Measurements from ENCODE around the gene NOTCH4.

Gene NOTCH4

DNA sequence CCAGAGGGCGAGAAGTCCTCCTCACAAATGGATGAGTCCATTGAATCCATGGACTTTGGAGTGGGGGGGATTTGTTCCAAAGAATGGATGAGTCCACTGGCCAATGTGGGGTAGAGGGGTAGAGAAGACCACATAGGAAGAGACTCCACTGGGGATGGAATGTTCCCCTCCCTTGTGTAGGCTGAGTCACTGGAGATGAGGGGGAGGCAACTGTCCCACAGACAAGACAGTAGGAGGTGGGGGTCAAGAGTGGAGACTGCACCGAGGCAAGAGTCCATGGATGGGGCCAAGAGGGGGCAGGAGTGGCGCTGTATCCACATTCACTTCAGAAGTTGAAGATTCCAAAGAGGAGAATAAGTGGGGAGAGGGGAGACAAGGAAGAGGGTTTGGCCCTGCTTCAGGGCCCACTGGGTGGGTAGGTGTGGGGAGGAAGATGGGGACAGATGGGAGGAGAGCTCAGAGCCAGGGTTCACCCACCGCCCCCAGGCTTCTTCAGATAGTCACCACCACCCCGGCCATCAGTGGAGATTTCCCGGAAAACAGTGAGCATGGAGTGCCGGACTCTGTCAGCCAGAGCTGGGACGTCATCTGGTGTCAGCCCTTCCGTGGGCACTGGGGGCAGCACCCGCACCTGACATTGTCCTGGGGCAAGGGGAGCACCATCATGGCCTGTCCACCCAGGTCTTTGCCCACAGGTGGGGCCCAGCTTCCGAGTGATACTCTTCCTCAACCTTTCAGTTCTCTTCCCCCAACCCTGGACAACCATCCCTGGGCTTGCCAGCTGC, 54.9 kb downstream of the NOTCH4 start:
- Histone ChIP-seq H3K27me3 (ENCODE audit: control insufficient read depth, insufficient read depth, low read length) (no peaks in the 10 kb centered on the region), H3K9me3 (ENCODE audit: control insufficient read depth, insufficient read depth, low read length) (no peaks in the 10 kb centered on the region), H3K9ac (ENCODE audit: low read depth, low read length) (no peak overlapping the region), H3K27ac (ENCODE audit: low read depth, low read length) (no peak overlapping the region), H3K4me3 (ENCODE audit: low read depth, low read length) (no peak overlapping the region), H3K36me3 (ENCODE audit: control insufficient read depth, insufficient read depth, low read length) (peaks cover 49% of the 10 kb centered on the region), H3K4me1 (ENCODE audit: control insufficient read depth, insufficient read depth, low read length) (peaks cover 5% of the 10 kb centered on the region; the same call in 1 of the 2 replicates)

DNA sequence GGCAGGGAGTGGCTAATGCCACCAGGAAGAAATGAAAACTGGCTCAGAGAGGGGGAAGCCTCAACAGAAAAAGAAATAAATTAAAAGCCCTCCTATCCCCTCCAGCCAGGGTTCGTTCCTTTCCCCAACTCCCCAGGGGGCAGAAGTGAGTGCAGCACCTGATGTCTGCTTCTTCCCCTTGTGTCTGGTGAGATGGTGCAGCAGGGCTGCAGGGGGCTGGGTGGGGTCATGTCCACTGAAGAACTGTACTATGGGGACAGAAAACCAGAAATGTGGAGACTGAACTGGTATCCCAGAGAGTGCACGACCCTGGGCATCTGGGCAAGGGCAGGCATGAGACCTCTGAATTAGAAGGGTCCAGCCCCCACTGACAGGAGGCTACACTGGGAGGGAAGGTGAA, 55.5 kb downstream of the NOTCH4 start:
- Histone ChIP-seq H3K4me3 (ENCODE audit: low read depth, low read length) (no peak overlapping the region), H3K9me3 (ENCODE audit: control insufficient read depth, insufficient read depth, low read length) (no peaks in the 10 kb centered on the region), H3K36me3 (ENCODE audit: control insufficient read depth, insufficient read depth, low read length) (peaks cover 51% of the 10 kb centered on the region), H3K27ac (ENCODE audit: low read depth, low read length) (peak overlapping the region; percentile 55), H3K27me3 (ENCODE audit: control insufficient read depth, insufficient read depth, low read length) (no peaks in the 10 kb centered on the region), H3K4me1 (ENCODE audit: control insufficient read depth, insufficient read depth, low read length) (peaks cover 3% of the 10 kb centered on the region; the same call in 1 of the 2 replicates), H3K9ac (ENCODE audit: low read depth, low read length) (no peak overlapping the region)

- no peaks in the 10 kb centered on the region for H3K4me1 ChIP-seq (ENCODE audit: control insufficient read depth, insufficient read depth, low read length)
- no peak overlapping the region for H3K4me3 ChIP-seq (ENCODE audit: low read depth, low read length)
- no peak overlapping the region for H3K9ac ChIP-seq (ENCODE audit: low read depth, low read length)
- H3K27me3 ChIP-seq (ENCODE audit: control insufficient read depth, insufficient read depth, low read length), result no peaks in the 10 kb centered on the region
- peak overlapping the region; percentile 55 for H3K27ac ChIP-seq (ENCODE audit: low read depth, low read length)
- H3K9me3 ChIP-seq (ENCODE audit: control insufficient read depth, insufficient read depth, low read length), result no peaks in the 10 kb centered on the region
- peaks cover 56% of the 10 kb centered on the region for H3K36me3 ChIP-seq (ENCODE audit: control insufficient read depth, insufficient read depth, low read length)
Observed at GRCh38 chr6:32167761-32168262, 56.1 kb downstream of the NOTCH4 start.

GRCh38 chr6:32167154-32167760, 56.6 kb downstream of the NOTCH4 start:
- Histone ChIP-seq H3K27ac (ENCODE audit: low read depth, low read length) (peak overlapping the region; percentile 55), H3K27me3 (ENCODE audit: control insufficient read depth, insufficient read depth, low read length) (no peaks in the 10 kb centered on the region), H3K9me3 (ENCODE audit: control insufficient read depth, insufficient read depth, low read length) (no peaks in the 10 kb centered on the region), H3K9ac (ENCODE audit: low read depth, low read length) (no peak overlapping the region; the same call in 1 of the 2 replicates), H3K4me1 (ENCODE audit: control insufficient read depth, insufficient read depth, low read length) (no peaks in the 10 kb centered on the region), H3K4me3 (ENCODE audit: low read depth, low read length) (no peak overlapping the region), H3K36me3 (ENCODE audit: control insufficient read depth, insufficient read depth, low read length) (peaks cover 54% of the 10 kb centered on the region)

- Histone ChIP-seq H3K4me3 (ENCODE audit: low read depth, low read length) (no peak overlapping the region), H3K4me1 (ENCODE audit: control insufficient read depth, insufficient read depth, low read length) (no peaks in the 10 kb centered on the region), H3K27me3 (ENCODE audit: control insufficient read depth, insufficient read depth, low read length) (no peaks in the 10 kb centered on the region), H3K27ac (ENCODE audit: low read depth, low read length) (no peak overlapping the region), H3K9me3 (ENCODE audit: control insufficient read depth, insufficient read depth, low read length) (no peaks in the 10 kb centered on the region), H3K36me3 (ENCODE audit: control insufficient read depth, insufficient read depth, low read length) (peaks cover 52% of the 10 kb centered on the region), H3K9ac (ENCODE audit: low read depth, low read length) (no peak overlapping the region)
Observed at GRCh38 chr6:32166411-32167061, 57.3 kb downstream of the NOTCH4 start.

GRCh38 chr6:32164295-32164694, 59.6 kb downstream of the NOTCH4 start, which contains the start of gene EGFL8:
Gene EGFL8 (plus strand): TSS chr6:32164595. CDS start chr6:32166166, 1,571 bp downstream.
- no peak within 1 kb of the TSS for H3K9ac ChIP-seq (ENCODE audit: low read depth, low read length)
- H3K4me1 ChIP-seq (ENCODE audit: control insufficient read depth, insufficient read depth, low read length), result no peaks in the 10 kb centered on the region
- no peaks in the 10 kb centered on the region for H3K9me3 ChIP-seq (ENCODE audit: control insufficient read depth, insufficient read depth, low read length)
- peaks cover 32% of the 10 kb centered on the region for H3K36me3 ChIP-seq (ENCODE audit: control insufficient read depth, insufficient read depth, low read length)
- H3K4me3 ChIP-seq (ENCODE audit: low read depth, low read length), result no peak within 1 kb of the TSS
- no peaks in the 10 kb centered on the region for H3K27me3 ChIP-seq (ENCODE audit: control insufficient read depth, insufficient read depth, low read length)
- H3K27ac ChIP-seq (ENCODE audit: low read depth, low read length), result no peak within 1 kb of the TSS

DNA sequence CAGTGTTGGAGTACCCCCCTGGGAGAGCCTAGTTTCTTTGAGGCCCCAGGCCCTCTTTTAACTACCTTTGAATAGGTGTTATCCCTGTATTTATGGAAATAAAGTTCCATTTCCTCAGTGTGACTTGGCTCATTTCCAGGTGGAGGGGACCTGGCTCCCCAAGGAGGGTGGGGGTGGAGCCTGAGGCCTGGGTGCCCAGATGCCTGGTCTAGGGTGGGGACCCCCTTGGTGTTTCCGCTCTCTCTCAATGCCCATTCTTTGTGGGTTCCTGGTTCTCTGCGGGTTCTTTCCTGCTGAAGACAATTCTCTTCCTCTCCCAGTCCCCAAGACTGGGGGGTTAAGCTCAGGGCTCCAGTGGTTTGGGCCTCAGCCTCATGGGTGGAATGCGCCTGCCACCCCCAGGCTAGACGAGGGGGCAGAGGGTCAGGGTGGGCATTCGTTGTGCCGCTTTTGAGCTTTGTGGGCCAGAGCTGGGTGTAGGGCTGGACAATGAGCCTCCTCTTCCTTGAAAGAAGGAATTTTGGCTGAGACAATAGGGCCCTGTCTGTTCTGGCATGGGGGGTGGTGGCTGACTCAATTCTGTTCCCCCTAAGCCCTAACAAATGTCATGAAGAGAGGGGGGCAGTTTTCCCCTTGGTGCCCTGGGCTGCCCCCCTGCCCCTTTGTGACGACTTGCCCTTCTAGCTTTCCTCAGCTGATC, 60.2 kb downstream of the NOTCH4 start:
- H3K27ac ChIP-seq (ENCODE audit: low read depth, low read length), result no peak overlapping the region
- H3K27me3 ChIP-seq (ENCODE audit: control insufficient read depth, insufficient read depth, low read length), result no peaks in the 10 kb centered on the region
- H3K4me1 ChIP-seq (ENCODE audit: control insufficient read depth, insufficient read depth, low read length), result no peaks in the 10 kb centered on the region
- no peaks in the 10 kb centered on the region for H3K9me3 ChIP-seq (ENCODE audit: control insufficient read depth, insufficient read depth, low read length)
- no peak overlapping the region for H3K9ac ChIP-seq (ENCODE audit: low read depth, low read length)
- H3K36me3 ChIP-seq (ENCODE audit: control insufficient read depth, insufficient read depth, low read length), result peaks cover 28% of the 10 kb centered on the region
- H3K4me3 ChIP-seq (ENCODE audit: low read depth, low read length), result no peak overlapping the region

- peaks cover 2% of the 10 kb centered on the region; the same call in 1 of the 2 replicates for H3K4me1 ChIP-seq (ENCODE audit: control insufficient read depth, insufficient read depth, low read length)
- no peak overlapping the region for H3K4me3 ChIP-seq (ENCODE audit: low read depth, low read length)
- H3K27me3 ChIP-seq (ENCODE audit: control insufficient read depth, insufficient read depth, low read length), result peaks cover 1% of the 10 kb centered on the region
- H3K36me3 ChIP-seq (ENCODE audit: control insufficient read depth, insufficient read depth, low read length), result peaks cover 40% of the 10 kb centered on the region
- H3K9me3 ChIP-seq (ENCODE audit: control insufficient read depth, insufficient read depth, low read length), result no peaks in the 10 kb centered on the region
- no peak overlapping the region for H3K9ac ChIP-seq (ENCODE audit: low read depth, low read length)
- no peak overlapping the region for H3K27ac ChIP-seq (ENCODE audit: low read depth, low read length)
Observed at GRCh38 chr6:32158052-32158451, 65.8 kb downstream of the NOTCH4 start.

DNA sequence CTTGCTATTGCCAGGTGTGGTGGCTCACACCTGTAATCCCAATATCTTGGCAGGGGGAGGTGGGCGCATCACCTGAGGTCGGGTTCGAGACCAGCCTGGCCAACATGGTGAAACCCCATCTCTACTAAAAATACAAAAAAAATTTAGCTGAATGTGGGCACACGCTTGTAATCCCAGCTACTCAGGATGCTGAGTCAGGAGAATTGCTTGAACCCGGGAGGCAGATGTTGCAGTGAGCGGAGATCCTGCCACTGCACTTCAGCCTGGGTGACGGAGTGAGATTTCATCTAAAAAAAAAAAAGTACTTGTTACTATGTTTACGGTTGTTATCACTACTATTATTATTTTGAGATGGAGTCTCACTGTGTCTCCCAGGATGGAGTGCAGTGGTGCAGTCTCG, 67.0 kb downstream of the NOTCH4 start:
- Histone ChIP-seq H3K9me3 (ENCODE audit: control insufficient read depth, insufficient read depth, low read length) (no peaks in the 10 kb centered on the region), H3K4me3 (ENCODE audit: low read depth, low read length) (no peak overlapping the region), H3K4me1 (ENCODE audit: control insufficient read depth, insufficient read depth, low read length) (peaks cover 13% of the 10 kb centered on the region), H3K27me3 (ENCODE audit: control insufficient read depth, insufficient read depth, low read length) (peaks cover 13% of the 10 kb centered on the region), H3K27ac (ENCODE audit: low read depth, low read length) (no peak overlapping the region), H3K9ac (ENCODE audit: low read depth, low read length) (no peak overlapping the region), H3K36me3 (ENCODE audit: control insufficient read depth, insufficient read depth, low read length) (peaks cover 36% of the 10 kb centered on the region)

- H3K36me3 ChIP-seq (ENCODE audit: control insufficient read depth, insufficient read depth, low read length), result peaks cover 34% of the 10 kb centered on the region
- H3K4me3 ChIP-seq (ENCODE audit: low read depth, low read length), result peak overlapping the region; percentile 97
- H3K27me3 ChIP-seq (ENCODE audit: control insufficient read depth, insufficient read depth, low read length), result peaks cover 33% of the 10 kb centered on the region
- peak overlapping the region; percentile 94 for H3K27ac ChIP-seq (ENCODE audit: low read depth, low read length)
- no peaks in the 10 kb centered on the region for H3K9me3 ChIP-seq (ENCODE audit: control insufficient read depth, insufficient read depth, low read length)
- H3K4me1 ChIP-seq (ENCODE audit: control insufficient read depth, insufficient read depth, low read length), result peaks cover 26% of the 10 kb centered on the region
- H3K9ac ChIP-seq (ENCODE audit: low read depth, low read length), result peak overlapping the region; percentile 90
Observed at GRCh38 chr6:32154514-32155161, 69.2 kb downstream of the NOTCH4 start.

Measured in HUES48 (cell line).